Peyer's patch (tissue), 4 donors: Measurements from ENCODE around the gene ARCN1. TPM values are rescaled to one million over a fixed set of nuclear protein-coding genes. Genes with fewer than 3 reads are reported as not detected.
A peak's percentile ranks its signal among the peaks of the same experiment; 100 is the strongest.

ENCODE experiments used
- DNase-seq, 3 donors: peaks; one replicate each; pipeline ENCODE4 v3.0.0-alpha.2; 2017 to 2019
- H3K27ac ChIP-seq, 4 donors: fragments of 200-600 bp; sonication (generic); one replicate each; pipeline ENCODE4 v1.5.1; 2016 to 2019
- H3K27me3 ChIP-seq, 2 donors: fragments of 200-600 bp; sonication (generic); one replicate each; pipeline ENCODE4 v1.5.1; 2019
- H3K36me3 ChIP-seq, 3 donors: fragments of 200-600 bp; sonication (generic); one replicate each; pipeline ENCODE4 v1.5.1; 2016 to 2019
- H3K4me1 ChIP-seq, 4 donors: fragments of 200-600 bp; sonication (generic); one replicate each; pipeline ENCODE4 v1.5.1; 2016 to 2019
- H3K4me3 ChIP-seq, 4 donors: fragments of 200-600 bp; sonication (generic); 1 replicate in 3 of 4; 2 replicates in 1 of 4; pipeline ENCODE4 v1.5.1; 2016 to 2019; ENCODE audit warnings: mild to moderate bottlenecking in 1 of 4
- H3K9me3 ChIP-seq, 4 donors: fragments of 200-600 bp; sonication (generic); one replicate each; pipeline ENCODE4 v1.5.1; 2016 to 2019; ENCODE audit warnings: mild to moderate bottlenecking in 1 of 4
- CTCF ChIP-seq, 6 experiments: fragments of 450-650 bp in 4 of 6; fragments of 200-600 bp in 2 of 6; sonication (generic) in 1 of 6; IDR thresholded peaks; one replicate each; pipeline ENCODE4 v1.5.1; 2017 to 2019; ENCODE audit warnings: antibody characterized with exemption in 6 of 6, mild to moderate bottlenecking in 3 of 6, moderate library complexity in 1 of 6
- POLR2A ChIP-seq, 2 donors: fragments of 450-650 bp; IDR thresholded peaks; one replicate each; pipeline ENCODE4 v1.5.1; 2017; ENCODE audit warnings: antibody characterized with exemption in 2 of 2, mild to moderate bottlenecking in 2 of 2, moderate library complexity in 2 of 2
- total RNA-seq, 4 donors: library from RNA; depleted of rRNA; stranded (reverse); fragments of >200 nt; gene quantifications; one replicate each; pipeline ENCODE4 v1.1.0, GENCODE V29; 2016

ARCN1 gene
- total RNA-seq, 4 donors from 2014 or later, result 54.5 to 116 (median 91.0) TPM

- DNase-seq, result peak in 1 of 3 donors; percentile 71
- Histone ChIP-seq H3K4me1 (peaks cover 0 to 37% (median 6%) of the 10 kb centered on the region in 4 donors), H3K9me3 (no peaks in the 10 kb centered on the region), H3K27me3 (no peaks in the 10 kb centered on the region), H3K36me3 (peaks cover 0 to 9% (median 0%) of the 10 kb centered on the region in 3 donors), H3K4me3 (peak overlapping the region; percentile 78 to 98 (median 89)), H3K27ac (peak overlapping the region; percentile 80 to 97 (median 89))
- no peak for TF ChIP-seq CTCF (IDR thresholded peaks at IDR 0.05)
- TF ChIP-seq POLR2A (IDR thresholded peaks at IDR 0.05), result peak in 1 of 2 donors; percentile 18
These were observed 40.6 kb upstream of the ARCN1 start for GRCh38 chr11:118531597-118532084.

GRCh38 chr11:118532091-118532490 is 40.1 kb upstream of the ARCN1 start:
- H3K4me1 ChIP-seq, result peaks cover 0 to 37% (median 6%) of the 10 kb centered on the region in 4 donors

GRCh38 chr11:118532852-118533768 is 39.1 kb upstream of the ARCN1 start:
- Histone ChIP-seq H3K9me3 (no peaks in the 10 kb centered on the region), H3K27me3 (no peaks in the 10 kb centered on the region), H3K4me1 (peaks cover 0 to 37% (median 6%) of the 10 kb centered on the region in 4 donors), H3K36me3 (peaks cover 0 to 9% (median 0%) of the 10 kb centered on the region in 3 donors), H3K4me3 (peak overlapping the region in 2 of 4 donors; percentile 78 to 95), H3K27ac (peak overlapping the region in 3 of 4 donors; percentile 83 to 97 (median 83))
- no peak for DNase-seq
- TF ChIP-seq CTCF (IDR thresholded peaks at IDR 0.05) (no peak), POLR2A (IDR thresholded peaks at IDR 0.05) (no peak)

More at GRCh38 chr11:118532091-118532490, 40.1 kb upstream of the ARCN1 start:
- TF ChIP-seq POLR2A (IDR thresholded peaks at IDR 0.05) (no peak), CTCF (IDR thresholded peaks at IDR 0.05) (no peak)
- Histone ChIP-seq H3K9me3 (no peaks in the 10 kb centered on the region), H3K27ac (peak overlapping the region in 3 of 4 donors; percentile 83 to 97 (median 95)), H3K4me3 (peak overlapping the region in 3 of 4 donors; percentile 78 to 98 (median 95)), H3K36me3 (peaks cover 0 to 9% (median 0%) of the 10 kb centered on the region in 3 donors), H3K27me3 (no peaks in the 10 kb centered on the region)
- DNase-seq, result no peak

DNA sequence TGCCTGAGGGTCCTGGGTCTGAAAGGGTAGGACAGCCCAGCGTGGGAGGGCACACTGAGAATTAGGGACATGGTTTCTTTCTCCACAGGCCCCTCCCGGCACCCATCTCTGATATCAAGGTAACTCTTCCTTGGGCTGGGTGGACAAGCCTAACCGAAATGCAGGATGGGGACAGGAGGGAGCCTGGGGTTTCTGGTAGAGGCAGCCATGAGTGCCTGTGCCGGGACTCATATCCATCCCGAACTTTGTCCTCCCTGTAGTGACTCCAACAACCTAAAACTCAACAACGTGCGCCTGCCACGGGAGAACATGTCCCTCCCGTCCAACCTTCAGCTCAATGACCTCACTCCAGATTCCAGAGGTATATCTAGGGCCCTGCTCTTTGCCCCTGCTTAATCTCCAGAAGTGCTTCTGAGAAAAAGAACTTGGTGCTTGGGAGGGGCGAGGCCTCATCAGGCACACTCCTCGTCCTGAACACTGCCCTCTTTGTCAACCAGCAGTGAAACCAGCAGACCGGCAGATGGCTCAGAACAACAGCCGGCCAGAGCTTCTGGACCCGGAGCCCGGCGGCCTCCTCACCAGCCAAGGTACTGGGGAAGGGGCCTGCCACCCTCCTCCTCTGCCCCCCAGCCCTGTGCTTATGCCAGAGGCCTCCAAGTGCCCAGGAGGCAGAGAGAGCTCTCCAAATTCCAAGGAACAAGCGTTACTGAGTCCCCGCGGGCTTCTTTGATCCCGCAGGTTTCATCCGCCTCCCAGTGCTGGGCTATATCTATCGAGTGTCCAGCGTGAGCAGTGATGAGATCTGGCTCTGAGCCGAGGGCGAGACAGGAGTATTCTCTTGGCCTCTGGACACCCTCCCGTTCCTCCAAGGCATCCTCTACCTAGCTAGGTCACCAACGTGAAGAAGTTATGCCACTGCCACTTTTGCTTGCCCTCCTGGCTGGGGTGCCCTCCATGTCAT is 38.2 kb upstream of the ARCN1 start:
- Histone ChIP-seq H3K9me3 (no peaks in the 10 kb centered on the region), H3K27ac (peak overlapping the region in 3 of 4 donors; percentile 83 to 97 (median 83)), H3K4me3 (peak overlapping the region in 2 of 4 donors; percentile 39 to 52), H3K36me3 (peaks cover 0 to 9% (median 0%) of the 10 kb centered on the region in 3 donors), H3K4me1 (peaks cover 0 to 29% (median 6%) of the 10 kb centered on the region in 4 donors), H3K27me3 (no peaks in the 10 kb centered on the region)
- peak in 2 of 3 donors; percentile 84 to 87 for DNase-seq
- peak; percentile 72 to 78 for TF ChIP-seq POLR2A (IDR thresholded peaks at IDR 0.05)
- peak in 3 of 6 experiments; percentile 34 to 44 (median 38) for TF ChIP-seq CTCF (IDR thresholded peaks at IDR 0.05)

- Histone ChIP-seq H3K9me3 (no peaks in the 10 kb centered on the region), H3K27me3 (no peaks in the 10 kb centered on the region), H3K4me3 (peak overlapping the region in 2 of 4 donors; percentile 39 to 52), H3K36me3 (peaks cover 0 to 9% (median 0%) of the 10 kb centered on the region in 3 donors), H3K4me1 (peaks cover 0 to 16% (median under 1%) of the 10 kb centered on the region in 4 donors), H3K27ac (peak overlapping the region in 1 of 4 donors; percentile 97)
- TF ChIP-seq CTCF (IDR thresholded peaks at IDR 0.05) (no peak), POLR2A (IDR thresholded peaks at IDR 0.05) (no peak)
- no peak for DNase-seq
These were observed 36.9 kb upstream of the ARCN1 start for GRCh38 chr11:118535261-118535660.
